Hepatocyte (in vitro differentiated cells): ENCODE measurements around the gene PRRT1B. TPM values are rescaled to one million over a fixed set of nuclear protein-coding genes. Genes with fewer than 3 reads are reported as not detected.

ENCODE experiments used
- DNase-seq: peaks from one replicate; pipeline ENCODE4 v3.0.0-alpha.2; 2016; ENCODE audit warnings: low spot score
- H2AFZ ChIP-seq: fragments of 200-600 bp; sonication (generic); 2 replicates; pipeline ENCODE4 v1.6.0; 2016; ENCODE audit warnings: antibody characterized with exemption, mild to moderate bottlenecking
- H3K27ac ChIP-seq: fragments of 200-600 bp; sonication (generic); 2 replicates; pipeline ENCODE4 v1.5.1; 2016; ENCODE audit warnings: mild to moderate bottlenecking
- H3K27me3 ChIP-seq: fragments of 200-600 bp; sonication (generic); 2 replicates; pipeline ENCODE4 v1.6.1; 2016
- H3K36me3 ChIP-seq: fragments of 200-600 bp; sonication (generic); replicated peaks from 2 replicates; pipeline ENCODE4 v1.5.1; 2016; ENCODE audit warnings: low read depth; ENCODE audit not compliant: insufficient read depth
- H3K4me1 ChIP-seq: fragments of 200-600 bp; sonication (generic); 2 replicates; pipeline ENCODE4 v1.5.1; 2016; ENCODE audit warnings: mild to moderate bottlenecking, moderate library complexity; ENCODE audit not compliant: insufficient read depth
- H3K4me2 ChIP-seq: fragments of 200-600 bp; sonication (generic); 2 replicates; pipeline ENCODE4 v1.6.0; 2016
- H3K4me3 ChIP-seq: fragments of 200-600 bp; sonication (generic); 2 replicates; pipeline ENCODE4 v1.5.1; 2016; ENCODE audit warnings: mild to moderate bottlenecking
- H3K79me2 ChIP-seq: fragments of 200-600 bp; sonication (generic); 2 replicates; pipeline ENCODE4 v1.6.0; 2017; ENCODE audit warnings: mild to moderate bottlenecking
- H3K9me2 ChIP-seq: fragments of 200-600 bp; sonication (generic); replicated peaks from 2 replicates; pipeline ENCODE4 v1.6.0; 2017; ENCODE audit warnings: mild to moderate bottlenecking; ENCODE audit not compliant: insufficient read depth
- H3K9me3 ChIP-seq: fragments of 200-600 bp; sonication (generic); 2 replicates; pipeline ENCODE4 v1.5.1; 2016; ENCODE audit warnings: low read depth, mild to moderate bottlenecking
- H4K20me1 ChIP-seq: fragments of 200-600 bp; sonication (generic); 2 replicates; pipeline ENCODE4 v1.6.0; 2016; ENCODE audit warnings: mild to moderate bottlenecking; ENCODE audit not compliant: insufficient read depth, poor library complexity, severe bottlenecking
- CTCF ChIP-seq: fragments of 200-600 bp; sonication (generic); IDR thresholded peaks from 2 replicates; pipeline ENCODE4 v1.5.1; 2016; ENCODE audit warnings: antibody characterized with exemption, mild to moderate bottlenecking; ENCODE audit not compliant: poor library complexity
- EZH2 ChIP-seq: fragments of 200-600 bp; sonication (generic); IDR thresholded peaks from 2 replicates; pipeline ENCODE4 v1.6.1; 2016; ENCODE audit warnings: antibody characterized with exemption, mild to moderate bottlenecking, borderline replicate concordance
- EZH2phosphoT487 ChIP-seq: fragments of 200-600 bp; sonication (generic); IDR thresholded peaks from one replicate; pipeline ENCODE4 v1.6.1; 2018; ENCODE audit warnings: antibody characterized with exemption, mild to moderate bottlenecking, low read depth, moderate library complexity; ENCODE audit not compliant: unreplicated experiment, severe bottlenecking
- WGBS: methylation state at CpG from one replicate; pipeline ENCODE4 v1.1.6; 2016; ENCODE audit warnings: low lambda C conversion rate; ENCODE audit errors: missing lambda C conversion rate; 5-methylcytosine and 5-hydroxymethylcytosine counted together
- polyA plus RNA-seq: library from polyadenylated mRNA; unstranded; fragments of >200 nt; fragmentation: Nextera tagmentation; extraction: Ambion mirVana; gene quantifications from 2 replicates; pipeline ENCODE4 v1.2.1, GENCODE V29; 2016
- total RNA-seq: library from RNA; depleted of rRNA; stranded (reverse); fragments of >200 nt; gene quantifications from 2 replicates; pipeline ENCODE4 v1.2.3, GENCODE V29; 2014

The PRRT1B gene
- total and polyA plus RNA-seq, 2 experiments from 2014 or later = 0.17 to 1.4 TPM

- no peak overlapping the region for H3K27ac ChIP-seq
- no peak overlapping the region for H2AFZ ChIP-seq
- no peaks in the 10 kb centered on the region for H3K9me3 ChIP-seq
- H3K9me2 ChIP-seq = no peaks in the 10 kb centered on the region
- no peak overlapping the region for H3K4me2 ChIP-seq
- H3K4me1 ChIP-seq = no peaks in the 10 kb centered on the region
- no peak overlapping the region for H3K4me3 ChIP-seq
- WGBS = 96% methylated on average over 10 of the region's 10 CpGs
- no peaks in the 10 kb centered on the region for H3K36me3 ChIP-seq
- H3K27me3 ChIP-seq = no peaks in the 10 kb centered on the region
- H4K20me1 ChIP-seq = no peaks in the 10 kb centered on the region
- no peak for TF ChIP-seq EZH2
- TF ChIP-seq CTCF = no peak
- TF ChIP-seq EZH2phosphoT487 = no peak
- H3K79me2 ChIP-seq = no peaks in the 10 kb centered on the region
- no peak for DNase-seq
These were observed 24.1 kb upstream of the PRRT1B start for GRCh38 chr9:131521203-131521602.

- H3K4me2 ChIP-seq = no peak overlapping the region
- H3K4me3 ChIP-seq = no peak overlapping the region
- no peaks in the 10 kb centered on the region for H4K20me1 ChIP-seq
- H3K27ac ChIP-seq = no peak overlapping the region
- TF ChIP-seq EZH2phosphoT487 (no peak), EZH2 (no peak), CTCF (no peak)
- no peaks in the 10 kb centered on the region for H3K9me2 ChIP-seq
- WGBS = 98% methylated on average over 13 of the region's 13 CpGs
- H3K9me3 ChIP-seq = no peaks in the 10 kb centered on the region
- no peak for DNase-seq
- H3K27me3 ChIP-seq = no peaks in the 10 kb centered on the region
- no peaks in the 10 kb centered on the region for H3K4me1 ChIP-seq
- no peaks in the 10 kb centered on the region for H3K36me3 ChIP-seq
- H3K79me2 ChIP-seq = no peaks in the 10 kb centered on the region
- no peak overlapping the region for H2AFZ ChIP-seq
These were observed 23.5 kb upstream of the PRRT1B start for GRCh38 chr9:131521822-131522221.

- Histone ChIP-seq H3K36me3 (no peaks in the 10 kb centered on the region), H3K4me2 (no peak overlapping the region), H4K20me1 (no peaks in the 10 kb centered on the region), H2AFZ (no peak overlapping the region), H3K27ac (no peak overlapping the region), H3K4me3 (no peak overlapping the region), H3K9me3 (no peaks in the 10 kb centered on the region), H3K9me2 (no peaks in the 10 kb centered on the region), H3K27me3 (no peaks in the 10 kb centered on the region), H3K79me2 (no peaks in the 10 kb centered on the region), H3K4me1 (no peaks in the 10 kb centered on the region)
- no peak for DNase-seq
- 96% methylated on average over 28 of the region's 29 CpGs for WGBS
- TF ChIP-seq EZH2 = no peak
- no peak for TF ChIP-seq EZH2phosphoT487
- no peak for TF ChIP-seq CTCF
These were observed 22.9 kb upstream of the PRRT1B start for GRCh38 chr9:131522257-131523085.
